IMR-90 (cell line): Measurements from ENCODE around the gene GNA14.
"Not testable (repeated sequence)": the region's sequence is repeated elsewhere in the genome, so short reads cannot be mapped to it uniquely, and the experiment has no call there.

Experiments
- BHLHE40 ChIP-seq: fragments of 150-350 bp; IDR thresholded peaks from 2 replicates; pipeline ENCODE4 v1.6.1; 2016; ENCODE audit warnings: mild to moderate bottlenecking, low read depth, low read length
- CHD1 ChIP-seq: IDR thresholded peaks from 2 replicates; pipeline ENCODE4 v1.6.1; 2012; ENCODE audit warnings: low read depth, low read length, improper control_type of control experiment
- FOS ChIP-seq: fragments of 150-350 bp; IDR thresholded peaks from 2 replicates; pipeline ENCODE4 v1.6.1; 2016; ENCODE audit warnings: low read depth, low read length
- MAZ ChIP-seq: IDR thresholded peaks from 2 replicates; pipeline ENCODE4 v1.6.1; 2012; ENCODE audit warnings: low read depth, mild to moderate bottlenecking, low read length, improper control_type of control experiment, moderate library complexity, borderline replicate concordance
- NFE2L2 ChIP-seq: fragments of 150-350 bp; IDR thresholded peaks from 2 replicates; pipeline ENCODE4 v1.6.1; 2016; ENCODE audit warnings: low read depth, mild to moderate bottlenecking, low read length
- POLR2A ChIP-seq: IDR thresholded peaks from 2 replicates; pipeline ENCODE4 v1.6.1; 2012; ENCODE audit warnings: mild to moderate bottlenecking, low read depth, low read length
- RFX5 ChIP-seq: IDR thresholded peaks from 2 replicates; pipeline ENCODE4 v1.8.0; 2012; ENCODE audit warnings: low read depth, mild to moderate bottlenecking, low read length, moderate library complexity
- TF ChIP-seq, protein P1 (sequence below): conservative IDR thresholded peaks from 2 replicates; pipeline ENCODE4 v1.5.1; 2012; ENCODE audit warnings: mild to moderate bottlenecking, low read depth, low read length, improper control_type of control experiment
- TF ChIP-seq, protein P2 (sequence below): fragments of 150-350 bp; IDR thresholded peaks from 2 replicates; pipeline ENCODE4 v1.6.1; 2016; ENCODE audit warnings: low read depth, mild to moderate bottlenecking, low read length, moderate library complexity, borderline replicate concordance

DNA sequence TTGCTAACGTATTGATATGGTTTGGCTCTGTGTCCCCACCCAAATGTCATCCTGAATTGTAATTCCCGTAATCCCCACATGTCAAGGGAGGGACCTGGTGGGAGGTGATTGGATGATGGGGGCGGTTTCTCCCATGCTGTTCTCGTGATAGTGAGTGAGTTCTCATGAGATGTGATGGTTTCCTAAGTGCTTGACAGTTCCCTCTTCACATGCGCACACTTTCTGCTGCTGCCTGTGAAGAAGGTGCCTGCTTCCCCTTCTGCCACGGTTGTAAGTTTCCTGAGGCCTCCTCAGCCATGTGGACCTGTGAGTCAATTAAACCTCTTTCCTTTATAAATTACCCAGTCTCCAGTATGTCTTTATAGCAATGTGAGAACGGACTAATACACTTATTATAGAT is 207.0 kb downstream of the GNA14 start:
- TF ChIP-seq, protein P1, sequence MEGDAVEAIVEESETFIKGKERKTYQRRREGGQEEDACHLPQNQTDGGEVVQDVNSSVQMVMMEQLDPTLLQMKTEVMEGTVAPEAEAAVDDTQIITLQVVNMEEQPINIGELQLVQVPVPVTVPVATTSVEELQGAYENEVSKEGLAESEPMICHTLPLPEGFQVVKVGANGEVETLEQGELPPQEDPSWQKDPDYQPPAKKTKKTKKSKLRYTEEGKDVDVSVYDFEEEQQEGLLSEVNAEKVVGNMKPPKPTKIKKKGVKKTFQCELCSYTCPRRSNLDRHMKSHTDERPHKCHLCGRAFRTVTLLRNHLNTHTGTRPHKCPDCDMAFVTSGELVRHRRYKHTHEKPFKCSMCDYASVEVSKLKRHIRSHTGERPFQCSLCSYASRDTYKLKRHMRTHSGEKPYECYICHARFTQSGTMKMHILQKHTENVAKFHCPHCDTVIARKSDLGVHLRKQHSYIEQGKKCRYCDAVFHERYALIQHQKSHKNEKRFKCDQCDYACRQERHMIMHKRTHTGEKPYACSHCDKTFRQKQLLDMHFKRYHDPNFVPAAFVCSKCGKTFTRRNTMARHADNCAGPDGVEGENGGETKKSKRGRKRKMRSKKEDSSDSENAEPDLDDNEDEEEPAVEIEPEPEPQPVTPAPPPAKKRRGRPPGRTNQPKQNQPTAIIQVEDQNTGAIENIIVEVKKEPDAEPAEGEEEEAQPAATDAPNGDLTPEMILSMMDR, result not testable (repeated sequence)
- TF ChIP-seq NFE2L2, CHD1, RFX5, MAZ, FOS, POLR2A, BHLHE40: not testable (repeated sequence)
- TF ChIP-seq, protein P2, sequence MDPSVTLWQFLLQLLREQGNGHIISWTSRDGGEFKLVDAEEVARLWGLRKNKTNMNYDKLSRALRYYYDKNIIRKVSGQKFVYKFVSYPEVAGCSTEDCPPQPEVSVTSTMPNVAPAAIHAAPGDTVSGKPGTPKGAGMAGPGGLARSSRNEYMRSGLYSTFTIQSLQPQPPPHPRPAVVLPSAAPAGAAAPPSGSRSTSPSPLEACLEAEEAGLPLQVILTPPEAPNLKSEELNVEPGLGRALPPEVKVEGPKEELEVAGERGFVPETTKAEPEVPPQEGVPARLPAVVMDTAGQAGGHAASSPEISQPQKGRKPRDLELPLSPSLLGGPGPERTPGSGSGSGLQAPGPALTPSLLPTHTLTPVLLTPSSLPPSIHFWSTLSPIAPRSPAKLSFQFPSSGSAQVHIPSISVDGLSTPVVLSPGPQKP, result not testable (repeated sequence)
